Measurements from ENCODE around the gene MTCH1. TPM values are rescaled to one million over a fixed set of nuclear protein-coding genes. Genes with fewer than 3 reads are reported as not detected.

The MTCH1 gene
- total RNA-seq, 1 donor from 2014 or later, result 151 TPM

GRCh38 chr6:36924778-36925374 is 61.1 kb downstream of the MTCH1 start:
- H3K27ac Mint-ChIP-seq, result no peak overlapping the region
- DNase-seq (ENCODE audit: low spot score in 2 of 2, unreplicated experiment in 2 of 2), result no peak
- H3K4me1 Mint-ChIP-seq, result peaks cover 12% of the 10 kb centered on the region
- no peaks in the 10 kb centered on the region for H3K9me3 Mint-ChIP-seq
- no peak overlapping the region for H3K4me3 Mint-ChIP-seq
- no peaks in the 10 kb centered on the region for H3K27me3 Mint-ChIP-seq (ENCODE audit: low read depth)
- H3K36me3 Mint-ChIP-seq, result peaks cover 7% of the 10 kb centered on the region
- no peak for TF ChIP-seq CTCF (IDR thresholded peaks at IDR 0.05; ENCODE audit: unreplicated experiment)

DNA sequence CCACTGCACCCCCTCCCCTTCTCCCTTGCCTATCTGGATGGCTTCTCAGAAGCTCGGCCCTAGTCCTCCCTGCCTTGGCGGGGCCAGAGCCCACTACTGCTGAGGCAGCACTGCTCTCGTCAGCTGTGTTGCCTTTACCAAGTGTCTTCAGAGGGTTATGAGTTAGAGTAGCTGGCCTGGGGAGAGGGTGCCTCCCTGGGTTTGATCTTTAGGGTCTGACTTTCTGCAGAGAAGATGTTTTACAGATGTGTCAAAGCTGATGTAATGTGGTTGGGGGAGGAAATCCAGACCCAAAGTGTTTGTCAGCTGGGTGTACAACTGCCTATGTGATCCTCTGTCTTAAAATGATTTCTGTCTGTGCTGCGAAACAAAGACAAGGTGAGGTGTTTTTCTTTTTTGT is 61.9 kb downstream of the MTCH1 start:
- no peak overlapping the region for H3K4me3 Mint-ChIP-seq
- H3K4me1 Mint-ChIP-seq, result peaks cover 8% of the 10 kb centered on the region
- H3K27ac Mint-ChIP-seq, result no peak overlapping the region
- DNase-seq (ENCODE audit: low spot score in 2 of 2, unreplicated experiment in 2 of 2), result no peak
- H3K36me3 Mint-ChIP-seq, result peaks cover 7% of the 10 kb centered on the region
- H3K9me3 Mint-ChIP-seq, result no peaks in the 10 kb centered on the region
- H3K27me3 Mint-ChIP-seq (ENCODE audit: low read depth), result no peaks in the 10 kb centered on the region
- no peak for TF ChIP-seq CTCF (IDR thresholded peaks at IDR 0.05; ENCODE audit: unreplicated experiment)

DNA sequence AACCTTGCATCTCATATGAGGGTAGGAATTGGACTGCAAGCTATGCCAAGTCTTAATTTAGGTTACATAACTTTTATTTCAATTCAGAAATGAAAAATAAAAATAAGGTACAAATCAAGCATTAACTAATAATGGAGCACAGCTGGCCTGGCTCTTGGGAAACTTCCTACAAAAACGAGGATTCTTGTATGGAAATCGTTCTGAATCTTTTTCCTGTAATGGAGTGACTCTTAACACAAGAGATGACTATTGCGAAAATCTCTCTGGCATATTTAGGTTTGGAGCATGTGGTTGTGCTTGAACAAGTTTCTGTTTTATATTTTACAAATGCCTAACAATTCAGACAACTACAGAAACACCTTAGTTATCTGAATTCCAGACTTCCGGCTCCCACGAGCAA is 65.5 kb downstream of the MTCH1 start:
- H3K4me3 Mint-ChIP-seq, result no peak overlapping the region
- no peak overlapping the region for H3K27ac Mint-ChIP-seq
- H3K4me1 Mint-ChIP-seq, result peaks cover 4% of the 10 kb centered on the region
- no peak for TF ChIP-seq CTCF (IDR thresholded peaks at IDR 0.05; ENCODE audit: unreplicated experiment)
- H3K9me3 Mint-ChIP-seq, result no peaks in the 10 kb centered on the region
- no peak for DNase-seq (ENCODE audit: low spot score in 2 of 2, unreplicated experiment in 2 of 2)
- H3K27me3 Mint-ChIP-seq (ENCODE audit: low read depth), result no peaks in the 10 kb centered on the region
- H3K36me3 Mint-ChIP-seq, result peaks cover 8% of the 10 kb centered on the region

- Mint-ChIP-seq H3K9me3 (no peaks in the 10 kb centered on the region), H3K27me3 (ENCODE audit: low read depth) (no peaks in the 10 kb centered on the region), H3K36me3 (peaks cover 8% of the 10 kb centered on the region), H3K27ac (no peak overlapping the region), H3K4me1 (peaks cover 4% of the 10 kb centered on the region), H3K4me3 (no peak overlapping the region)
- no peak for DNase-seq (ENCODE audit: low spot score in 2 of 2, unreplicated experiment in 2 of 2)
- TF ChIP-seq CTCF (IDR thresholded peaks at IDR 0.05; ENCODE audit: unreplicated experiment), result no peak
Measured at GRCh38 chr6:36920049-36920448, 65.9 kb downstream of the MTCH1 start.

Other genes starting within 250 kb of the MTCH1 start
- 0.51 to 1.7 TPM (median 1.2 TPM) in 3 replicates for gene CPNE5, start 146.8 kb downstream of the MTCH1 start, total RNA-seq
- 32.7 to 34.3 TPM (median 34.2 TPM) in 3 replicates for gene PPIL1, start 111.4 kb downstream of the MTCH1 start, total RNA-seq
- gene C6orf89, start 100.2 kb downstream of the MTCH1 start, total RNA-seq, result 39.1 to 42.0 TPM (median 39.7 TPM) in 3 replicates
- gene PI16, start 31.5 kb downstream of the MTCH1 start, total RNA-seq, result not detected in 3 replicates
- not detected in 3 replicates for gene FGD2, start 19.5 kb upstream of the MTCH1 start, total RNA-seq
- gene PIM1, start 184.0 kb upstream of the MTCH1 start, total RNA-seq, result 26.2 to 30.3 TPM (median 28.6 TPM) in 3 replicates

All from mesothelial cell of epicardium (in vitro differentiated cells).